Fibroblast of the conjunctiva (primary cell): ENCODE data around the gene AXIN1.
"Not testable (repeated sequence)": the region's sequence is repeated elsewhere in the genome, so short reads cannot be mapped to it uniquely, and the experiment has no call there.

Experiments
- DNase-seq: peaks from one replicate; pipeline ENCODE4 v3.0.0-alpha.2; 2010; ENCODE audit warnings: low read depth

Gene AXIN1

GRCh38 chr16:283033-283805 lies 69.3 kb downstream of the AXIN1 start, which contains the start of gene PDIA2:
Gene PDIA2 (plus strand): TSS chr16:283164. CDS start chr16:283170, 6 bp downstream.
- no peak for DNase-seq

- DNase-seq: no peak
Observed at GRCh38 chr16:282491-282890, 70.0 kb downstream of the AXIN1 start.

- no peak for DNase-seq
Observed at GRCh38 chr16:281660-282255, 70.8 kb downstream of the AXIN1 start.

GRCh38 chr16:280991-281659 lies 71.4 kb downstream of the AXIN1 start:
- no peak for DNase-seq

- no peak for DNase-seq
Observed at GRCh38 chr16:280552-280951, 72.0 kb downstream of the AXIN1 start, which contains the start of gene ARHGDIG. Gene ARHGDIG (plus strand): TSS chr16:280591. CDS start chr16:280681, 90 bp downstream.

- DNase-seq: no peak
Observed at GRCh38 chr16:280005-280460, 72.5 kb downstream of the AXIN1 start.

- no peak for DNase-seq
Observed at GRCh38 chr16:279531-279930, 73.0 kb downstream of the AXIN1 start.

- no peak for DNase-seq
Observed at GRCh38 chr16:278863-279366, 73.6 kb downstream of the AXIN1 start.

GRCh38 chr16:276426-277077 lies 76.0 kb downstream of the AXIN1 start:
- DNase-seq: no peak

GRCh38 chr16:275786-276232 lies 76.7 kb downstream of the AXIN1 start, which contains the start of gene RGS11:
Gene RGS11 (minus strand): TSS chr16:275944. CDS start chr16:275911, 33 bp downstream.
- DNase-seq: no peak

- DNase-seq: no peak
Observed at GRCh38 chr16:275041-275641, 77.4 kb downstream of the AXIN1 start.

GRCh38 chr16:273547-274421 lies 78.7 kb downstream of the AXIN1 start:
- DNase-seq: no peak

- no peak for DNase-seq
Observed at GRCh38 chr16:272633-273546, 79.6 kb downstream of the AXIN1 start.

- no peak for DNase-seq
Observed at GRCh38 chr16:270381-271255, 81.9 kb downstream of the AXIN1 start.

- DNase-seq: no peak
Observed at GRCh38 chr16:269061-269796, 83.3 kb downstream of the AXIN1 start.

- no peak for DNase-seq
Observed at GRCh38 chr16:268141-269053, 84.1 kb downstream of the AXIN1 start.

GRCh38 chr16:267562-267961 lies 85.0 kb downstream of the AXIN1 start:
- not testable (repeated sequence) for DNase-seq
